Measurements from ENCODE around the gene CFAP410.

DNA sequence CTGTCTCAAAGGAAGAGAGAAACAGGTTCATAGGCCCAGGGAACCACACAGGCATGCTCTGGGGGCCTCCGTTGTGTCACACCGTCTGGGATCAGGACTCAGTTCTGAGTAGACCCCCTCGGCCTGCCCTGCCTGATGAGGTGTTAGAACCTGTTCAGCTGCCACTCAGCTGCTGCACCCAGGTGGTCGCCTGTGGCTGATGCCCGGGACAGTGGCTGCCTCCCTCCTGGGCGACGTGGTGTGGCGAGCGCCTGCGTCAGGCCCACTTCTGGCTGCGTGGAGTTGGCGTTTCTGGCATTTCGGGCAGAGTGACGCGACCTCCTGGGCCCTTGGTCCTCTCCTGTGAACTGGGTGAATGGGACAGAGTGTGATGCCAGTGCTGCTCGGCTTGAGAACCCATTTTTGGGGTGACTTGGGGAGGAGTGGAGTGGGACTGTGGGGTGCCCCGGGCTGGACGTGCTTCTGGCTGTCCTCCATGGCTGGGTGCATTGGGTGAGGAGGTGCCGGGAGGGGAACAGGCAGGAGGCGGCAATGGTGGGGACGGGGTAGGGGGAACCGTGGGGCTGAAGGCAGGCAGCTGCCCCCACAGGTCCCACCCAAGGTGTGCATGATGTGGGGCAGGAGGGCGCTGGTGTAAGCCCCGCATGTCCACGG is 10.8 kb downstream of the CFAP410 start:
- TF ChIP-seq RARB (CRISPR knock-in tag; IDR thresholded peaks at IDR 0.05) (no peak), GLIS3 (CRISPR knock-in tag; IDR thresholded peaks at IDR 0.05) (no peak), ZNF8 (CRISPR knock-in tag; IDR thresholded peaks at IDR 0.05) (no peak), ZC3H10 (CRISPR knock-in tag; IDR thresholded peaks at IDR 0.05) (no peak), CREB5 (CRISPR knock-in tag; IDR thresholded peaks at IDR 0.05; ENCODE audit: low read depth) (no peak)
